Choroid plexus epithelial cell (primary cell): ENCODE results near the gene KIF23.

Experiments
- DNase-seq: peaks from one replicate; pipeline ENCODE4 v3.0.0-alpha.2; 2010; ENCODE audit warnings: low read depth
- H3K4me3 ChIP-seq: 2 replicates; pipeline ENCODE4 v1.5.1; 2011; ENCODE audit warnings: low read depth, mild to moderate bottlenecking, control low read depth, low read length, moderate library complexity
- TF ChIP-seq, protein P1 (sequence below): conservative IDR thresholded peaks from 2 replicates; pipeline ENCODE4 v1.5.1; 2011; ENCODE audit warnings: low read depth, mild to moderate bottlenecking, control low read depth, inconsistent platforms, low read length, moderate library complexity

Gene KIF23

DNA sequence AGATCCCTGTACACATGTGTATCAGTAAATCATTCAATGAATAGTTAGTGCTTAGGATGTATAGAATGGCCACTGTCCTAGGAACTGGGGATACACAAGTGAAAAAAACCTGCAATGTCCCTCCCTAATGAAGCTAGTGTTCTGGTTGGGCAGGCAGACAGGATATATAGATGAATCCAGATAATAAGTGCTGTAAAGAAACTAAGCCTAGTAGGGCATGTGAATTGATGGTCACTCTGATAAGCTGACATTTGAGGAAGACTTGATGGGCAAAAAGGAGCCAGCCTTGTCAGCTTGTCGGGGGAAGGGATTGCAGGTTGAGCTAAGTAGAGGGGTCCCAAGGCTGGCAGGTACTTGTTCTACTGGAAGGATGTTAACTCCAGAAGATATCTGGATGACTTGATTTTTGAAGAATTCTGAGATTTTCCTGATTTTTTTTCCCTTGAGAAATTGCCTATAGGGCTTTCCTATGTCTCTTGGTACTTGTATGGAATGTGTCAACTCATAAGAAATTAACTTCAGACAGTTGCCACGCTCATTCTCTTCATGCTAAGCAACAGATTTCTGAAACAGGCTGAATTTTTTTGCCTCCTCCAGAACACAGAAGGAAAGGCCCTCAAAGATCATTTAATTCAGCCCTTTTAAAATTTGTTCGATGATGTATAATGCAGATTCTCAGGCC, 6.3 kb upstream of the KIF23 start:
- no peak overlapping the region for H3K4me3 ChIP-seq
- TF ChIP-seq, protein P1, sequence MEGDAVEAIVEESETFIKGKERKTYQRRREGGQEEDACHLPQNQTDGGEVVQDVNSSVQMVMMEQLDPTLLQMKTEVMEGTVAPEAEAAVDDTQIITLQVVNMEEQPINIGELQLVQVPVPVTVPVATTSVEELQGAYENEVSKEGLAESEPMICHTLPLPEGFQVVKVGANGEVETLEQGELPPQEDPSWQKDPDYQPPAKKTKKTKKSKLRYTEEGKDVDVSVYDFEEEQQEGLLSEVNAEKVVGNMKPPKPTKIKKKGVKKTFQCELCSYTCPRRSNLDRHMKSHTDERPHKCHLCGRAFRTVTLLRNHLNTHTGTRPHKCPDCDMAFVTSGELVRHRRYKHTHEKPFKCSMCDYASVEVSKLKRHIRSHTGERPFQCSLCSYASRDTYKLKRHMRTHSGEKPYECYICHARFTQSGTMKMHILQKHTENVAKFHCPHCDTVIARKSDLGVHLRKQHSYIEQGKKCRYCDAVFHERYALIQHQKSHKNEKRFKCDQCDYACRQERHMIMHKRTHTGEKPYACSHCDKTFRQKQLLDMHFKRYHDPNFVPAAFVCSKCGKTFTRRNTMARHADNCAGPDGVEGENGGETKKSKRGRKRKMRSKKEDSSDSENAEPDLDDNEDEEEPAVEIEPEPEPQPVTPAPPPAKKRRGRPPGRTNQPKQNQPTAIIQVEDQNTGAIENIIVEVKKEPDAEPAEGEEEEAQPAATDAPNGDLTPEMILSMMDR = no peak
- no peak for DNase-seq

DNA sequence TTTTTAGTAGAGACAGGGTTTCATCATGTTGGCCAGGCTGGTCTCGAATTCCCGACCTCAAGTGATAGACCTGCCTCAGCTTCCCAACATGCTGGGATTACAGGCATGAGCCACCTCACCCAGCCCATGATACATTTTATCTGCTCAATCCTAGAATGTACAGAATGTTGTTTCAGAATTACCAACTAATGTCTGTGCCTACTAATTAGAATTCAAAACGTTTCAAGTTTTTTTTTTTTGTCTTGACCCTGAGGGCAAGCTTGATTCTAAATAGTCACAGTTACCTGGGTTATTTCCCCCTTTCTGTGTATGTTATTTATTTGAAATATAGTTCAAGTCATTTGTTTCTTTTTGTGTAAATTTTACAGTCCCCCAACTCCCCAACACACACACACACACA, 5.3 kb upstream of the KIF23 start:
- H3K4me3 ChIP-seq = no peak overlapping the region
- TF ChIP-seq, protein P1 = no peak
- DNase-seq = no peak

DNA sequence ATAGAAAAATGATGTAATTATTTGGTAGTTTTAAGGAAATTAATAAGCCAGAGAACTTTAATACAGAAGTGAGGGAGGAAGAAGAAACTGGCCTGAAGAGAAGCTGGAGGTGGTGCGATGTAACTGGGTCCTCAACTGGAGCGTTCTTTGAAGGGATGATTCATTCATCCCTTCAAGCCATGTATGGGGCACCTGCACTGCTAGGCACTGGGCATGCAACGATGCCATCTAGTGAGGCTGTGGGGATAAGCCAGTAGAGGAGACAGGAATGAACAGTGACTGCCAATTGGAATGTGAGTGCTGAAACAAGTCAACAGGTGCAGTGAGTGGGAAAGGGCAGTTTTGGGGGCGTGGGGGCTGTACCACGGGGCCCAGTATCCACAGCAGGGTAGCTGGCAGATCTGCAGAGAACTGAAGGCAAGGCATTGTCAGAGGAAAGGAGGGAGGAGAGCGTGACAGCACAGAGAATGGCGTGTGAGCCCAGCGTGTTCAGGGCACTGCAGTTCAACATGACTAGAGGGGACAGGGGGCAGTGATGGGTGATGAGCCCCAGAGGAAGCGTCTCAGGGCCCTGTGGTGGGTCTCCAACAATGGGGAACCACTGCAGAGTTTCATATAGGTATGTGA, 3.8 kb upstream of the KIF23 start:
- TF ChIP-seq, protein P1 = peak; percentile 37
- peak; percentile 44 for DNase-seq
- H3K4me3 ChIP-seq = no peak overlapping the region

DNA sequence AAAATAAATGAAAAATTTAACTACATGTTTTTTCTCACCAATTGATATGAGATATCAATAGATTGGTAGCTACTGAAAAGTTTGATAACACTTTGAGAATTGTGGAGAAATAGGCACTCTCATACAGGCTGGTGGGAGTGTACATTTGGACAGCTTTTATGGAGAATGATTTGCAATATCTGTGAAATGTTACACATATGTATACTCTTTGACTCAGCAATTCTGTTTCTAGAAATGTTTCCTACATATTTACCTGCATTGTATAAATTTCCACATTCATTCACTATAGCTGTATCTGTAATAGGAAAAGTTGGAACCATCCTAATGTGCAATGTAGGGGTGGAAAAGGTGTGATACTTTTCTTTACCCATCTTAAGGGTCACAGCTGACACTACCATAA, 1.9 kb upstream of the KIF23 start:
- TF ChIP-seq, protein P1 = no peak
- no peak for DNase-seq
- H3K4me3 ChIP-seq = no peak overlapping the region

DNA sequence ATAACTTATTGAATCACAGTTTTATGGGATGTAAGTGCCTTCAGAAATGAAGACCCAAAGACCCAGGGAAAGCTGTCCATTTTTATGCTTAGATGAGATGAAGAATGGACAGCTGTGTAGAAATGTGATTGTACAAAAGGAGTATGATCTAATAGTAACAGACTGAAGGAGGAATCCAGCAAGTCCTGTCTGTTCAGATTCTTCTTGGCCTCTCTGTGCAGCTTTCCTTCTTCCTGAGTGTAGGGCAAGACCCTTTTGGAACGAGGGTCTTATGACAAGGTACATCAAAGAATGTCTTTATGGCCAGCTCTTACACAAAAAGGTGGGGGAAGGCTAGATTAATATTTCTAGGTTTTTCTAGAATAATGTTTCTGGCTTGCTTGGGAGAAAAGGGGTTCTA, 1.4 kb upstream of the KIF23 start:
- no peak overlapping the region for H3K4me3 ChIP-seq
- DNase-seq = no peak
- TF ChIP-seq, protein P1 = no peak

DNA sequence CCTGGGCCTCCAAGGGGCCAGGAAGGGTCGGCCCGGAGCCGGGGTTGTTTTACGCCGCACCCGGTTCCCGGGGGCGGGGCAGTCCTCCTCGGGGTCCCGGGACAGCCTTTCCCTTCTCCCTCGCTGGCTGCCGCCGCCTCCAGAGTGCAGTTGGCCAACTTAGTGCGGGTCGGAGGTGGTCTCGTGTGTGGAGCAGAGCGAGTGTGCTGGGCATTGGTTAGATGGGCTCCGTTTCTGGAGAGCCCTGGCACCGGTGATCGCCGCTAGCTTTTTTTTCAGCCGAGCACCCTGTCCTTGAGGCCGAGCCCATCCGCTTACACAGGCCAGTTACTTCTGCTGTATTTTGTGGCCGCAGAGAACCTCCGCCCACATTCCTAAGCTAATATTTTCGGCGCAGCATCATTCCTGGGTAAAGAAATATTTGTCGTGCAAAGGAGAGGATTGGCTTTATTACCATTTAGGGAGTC, 585 bp downstream of the KIF23 start:
- peak; percentile 95 for DNase-seq

More for the DNA sequence above, 585 bp downstream of the KIF23 start:
- H3K4me3 ChIP-seq = peak overlapping the region; percentile 84
- TF ChIP-seq, protein P1 = no peak
